Stimulated activated CD4-positive, alpha-beta T cell treated with anti-CD3 and anti-CD28 coated beads, Interleukin-12 subunit alpha, Interleukin-12 subunit beta, amount 100 ng/mL, for 48 hours (primary cell): Measurements from ENCODE around the gene ROPN1L.

ENCODE experiments used
- DNase-seq, 3 donors: peaks; one replicate each; pipeline ENCODE4 v3.0.0-alpha.2; 2020; ENCODE audit warnings: low read depth in 2 of 3, low spot score in 1 of 3

The ROPN1L gene

GRCh38 chr5:10427978-10428377 lies 13.7 kb upstream of the ROPN1L start:
- DNase-seq, result no peak

GRCh38 chr5:10431415-10431814 lies 10.3 kb upstream of the ROPN1L start:
- no peak for DNase-seq

DNA sequence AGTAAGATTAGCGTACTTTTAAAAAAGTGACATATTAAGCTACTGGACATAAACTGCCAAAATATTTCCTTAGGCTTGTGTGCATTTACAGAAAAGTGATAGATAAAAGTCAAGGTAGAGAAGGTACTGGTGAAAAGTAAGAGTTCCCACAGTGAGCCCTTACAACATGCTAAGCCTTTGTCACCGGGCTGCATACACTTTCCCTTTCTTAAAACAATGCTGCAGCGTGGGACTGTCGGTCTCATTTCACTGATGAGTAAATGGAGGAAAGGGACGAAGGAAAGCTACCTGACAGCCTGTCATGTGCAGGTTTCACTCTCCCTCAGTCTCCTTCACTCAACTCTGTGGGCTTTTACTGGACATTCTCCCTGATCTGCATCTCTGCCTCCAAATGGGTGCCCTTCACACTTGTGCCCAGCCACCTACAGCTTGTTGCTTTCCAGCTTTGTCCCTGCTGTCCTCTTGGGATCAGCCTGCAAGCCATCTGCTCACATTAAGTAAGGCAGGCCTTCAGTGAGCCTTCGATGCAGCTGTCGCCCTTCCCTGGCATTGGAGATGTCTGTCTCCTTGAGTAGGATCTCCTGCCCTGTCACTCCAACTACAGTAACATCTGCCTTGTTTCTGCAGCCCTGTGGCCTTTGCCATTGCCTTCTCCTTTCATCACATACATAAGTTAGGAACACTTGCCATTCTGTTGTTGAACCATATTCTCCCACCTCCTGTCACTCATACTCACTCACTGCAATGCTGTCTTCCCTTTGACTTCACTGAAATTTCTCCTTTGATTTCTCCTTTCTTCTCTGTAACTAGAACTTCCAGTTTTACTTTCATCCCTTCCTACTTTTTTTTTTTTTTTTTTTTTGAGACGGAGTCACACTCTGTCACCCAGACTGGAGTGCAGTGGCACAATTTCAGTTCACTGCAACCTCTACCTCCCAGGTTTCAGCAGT lies 9.3 kb upstream of the ROPN1L start:
- DNase-seq, result no peak

- no peak for DNase-seq
Observed at GRCh38 chr5:10434392-10434791, 7.3 kb upstream of the ROPN1L start.

GRCh38 chr5:10438301-10438700 lies 3.4 kb upstream of the ROPN1L start:
- no peak for DNase-seq

GRCh38 chr5:10439692-10440091 lies 2.0 kb upstream of the ROPN1L start:
- no peak for DNase-seq

- DNase-seq, result no peak
Observed at GRCh38 chr5:10440367-10440990, 1.2 kb upstream of the ROPN1L start.

DNA sequence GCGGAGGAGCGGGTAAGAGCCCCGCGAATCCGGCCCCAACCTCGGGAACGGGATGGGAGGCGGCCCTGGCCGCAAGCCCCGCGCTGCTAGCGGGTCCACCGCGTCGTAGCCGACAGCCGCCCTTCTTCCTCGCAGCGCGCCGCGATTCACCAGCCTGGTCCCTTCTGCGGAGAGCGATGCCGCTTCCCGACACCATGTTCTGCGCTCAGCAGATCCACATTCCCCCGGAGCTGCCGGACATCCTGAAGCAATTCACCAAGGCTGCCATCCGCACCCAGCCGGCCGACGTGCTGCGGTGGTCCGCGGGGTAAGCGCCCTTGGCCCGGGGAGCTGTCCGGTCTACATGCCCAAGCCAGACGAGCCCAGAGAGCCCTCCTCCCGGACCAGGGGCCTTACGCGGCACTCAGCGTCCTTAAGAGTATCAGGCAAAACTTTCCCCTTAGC lies 335 bp downstream of the ROPN1L start:
- DNase-seq, result peak in 1 of 3 donors; percentile 16

DNA sequence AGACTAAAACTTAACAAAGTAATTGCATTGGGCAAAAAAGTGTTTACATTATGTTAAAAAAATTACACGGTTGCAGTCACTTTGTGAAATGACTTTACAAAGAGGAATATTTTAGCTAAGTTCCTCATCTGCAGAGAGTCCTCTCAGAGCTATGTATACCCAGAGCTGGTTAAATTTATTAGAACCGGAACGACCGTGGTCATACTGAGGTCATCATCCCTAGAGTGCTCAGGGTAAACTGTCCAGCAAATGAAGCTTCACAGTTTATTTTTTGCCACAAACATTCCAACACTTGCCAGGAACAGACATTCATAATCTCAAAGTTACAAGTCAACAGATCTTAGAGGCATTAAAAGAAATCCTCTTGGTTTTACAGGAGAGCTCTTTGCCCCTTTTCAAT lies 897 bp downstream of the ROPN1L start:
- no peak for DNase-seq

- no peak for DNase-seq
Observed at GRCh38 chr5:10445352-10445751, 3.7 kb downstream of the ROPN1L start.

DNA sequence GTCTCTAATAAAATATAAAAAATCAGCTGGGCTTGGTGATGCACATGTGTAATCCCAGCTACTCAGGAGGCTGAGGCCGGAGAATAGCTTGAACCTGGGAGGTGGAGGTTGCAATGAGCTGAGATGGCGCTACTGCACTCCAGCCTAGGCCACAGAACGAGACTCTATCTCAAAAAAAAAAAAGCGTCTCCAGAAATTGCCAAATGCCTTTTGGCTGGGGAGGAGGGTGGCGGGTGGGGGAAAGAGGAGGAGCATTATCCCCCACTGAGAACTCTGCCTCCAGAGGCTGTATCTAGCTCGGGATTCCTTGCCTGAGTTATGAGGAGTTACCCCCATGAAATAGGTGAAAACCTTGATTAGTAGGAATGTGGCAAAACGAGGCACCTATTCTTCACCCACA lies 4.8 kb downstream of the ROPN1L start:
- DNase-seq, result no peak

DNA sequence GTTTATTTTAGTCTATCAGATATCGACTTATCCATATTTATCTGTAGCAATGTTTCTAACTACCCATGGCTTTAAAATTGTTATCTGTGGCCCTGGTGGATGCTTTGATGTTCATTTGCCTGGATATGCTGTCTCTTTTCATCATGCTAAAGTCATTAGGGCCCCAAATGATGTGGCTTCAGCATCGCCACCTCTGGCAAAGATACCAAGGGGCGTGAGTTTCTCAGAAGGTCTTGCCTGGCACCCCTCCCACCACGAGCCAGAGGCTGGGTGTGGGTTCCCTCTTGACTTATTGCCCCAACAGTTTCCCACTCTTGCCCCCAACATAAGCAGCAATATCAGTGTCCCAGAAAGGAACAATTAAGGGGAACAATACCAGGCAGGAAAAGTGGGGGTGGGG lies 5.4 kb downstream of the ROPN1L start:
- DNase-seq, result no peak

GRCh38 chr5:10448754-10449360 lies 7.2 kb downstream of the ROPN1L start:
- no peak for DNase-seq

- no peak for DNase-seq
Observed at GRCh38 chr5:10451137-10451824, 9.6 kb downstream of the ROPN1L start.

- no peak for DNase-seq
Observed at GRCh38 chr5:10452768-10453331, 11.2 kb downstream of the ROPN1L start.

- DNase-seq, result no peak
Observed at GRCh38 chr5:10453545-10453944, 11.9 kb downstream of the ROPN1L start.

- no peak for DNase-seq
Observed at GRCh38 chr5:10454591-10455276, 13.1 kb downstream of the ROPN1L start.

DNA sequence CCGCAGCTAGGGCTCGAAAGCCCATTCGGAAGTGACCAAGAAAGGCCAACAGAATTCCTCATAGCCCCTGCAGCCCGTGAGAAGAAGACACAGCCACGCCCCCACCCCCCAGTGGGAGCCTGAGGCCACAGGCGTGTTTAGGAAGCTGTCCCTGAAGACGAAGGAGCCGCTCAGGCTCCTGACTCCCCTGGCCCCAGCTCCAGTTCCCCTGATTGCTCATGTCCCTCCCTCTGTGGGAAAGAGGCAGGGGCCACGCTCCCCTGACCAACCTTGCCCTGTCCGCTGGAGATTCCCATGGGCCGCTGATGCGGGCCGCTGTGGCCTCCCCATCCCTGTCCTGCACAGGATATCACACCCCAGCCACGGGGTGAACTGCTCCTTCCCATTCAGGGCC lies 13.6 kb downstream of the ROPN1L start:
- DNase-seq, result no peak

DNA sequence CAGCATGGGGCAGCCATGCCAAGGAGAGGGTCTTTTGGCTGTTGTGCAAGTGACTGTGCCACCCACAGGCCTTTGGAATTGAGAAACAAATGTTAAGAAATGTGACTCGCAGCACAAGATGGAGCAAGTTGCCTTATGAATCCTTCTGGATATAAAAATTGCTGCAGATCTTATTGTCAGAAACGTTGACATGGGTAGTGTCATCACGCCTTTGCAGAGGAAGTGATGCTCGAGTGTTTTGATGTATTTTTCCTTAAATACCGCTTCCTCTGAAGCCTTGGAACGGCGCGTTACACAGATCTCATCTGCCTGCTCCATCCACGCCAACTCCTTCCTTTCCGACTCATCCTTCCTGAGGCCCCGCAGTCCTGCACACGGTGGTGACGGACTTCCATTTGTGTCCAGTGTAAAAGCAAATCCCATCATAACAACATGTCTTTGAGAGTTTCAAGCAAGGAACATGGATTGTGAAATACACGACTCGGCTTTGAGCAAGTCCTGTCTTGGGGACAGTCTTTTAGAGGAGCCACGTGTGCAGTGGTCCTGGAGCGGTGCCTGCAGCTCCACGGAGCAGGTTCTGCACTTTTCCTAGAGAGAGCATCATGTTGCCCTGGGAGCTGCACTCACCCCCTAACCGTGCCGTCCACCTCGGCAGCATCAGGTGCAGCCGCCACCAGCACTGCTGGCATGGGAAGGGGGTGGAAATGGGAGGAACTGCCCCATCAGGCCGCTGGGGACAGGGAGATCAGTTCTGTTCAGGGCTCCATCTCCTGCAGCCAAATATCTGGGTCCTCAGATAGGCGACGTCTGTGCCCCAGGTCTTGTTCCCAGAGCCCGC lies 15.1 kb downstream of the ROPN1L start:
- DNase-seq, result no peak
